HL-60/S4 treated with phorbol 12-myristate 13-acetate at 8.2 ng/mL for 4 days and 3 days (cell line): ENCODE measurements around the gene HNRNPA1L2.
"Not testable (repeated sequence)": the region's sequence is repeated elsewhere in the genome, so short reads cannot be mapped to it uniquely, and the experiment has no call there.

Experiments
- in situ Hi-C: fragments of 300-500 bp; cut with MboI; formaldehyde crosslinking; loops from 2 replicates; pipeline ENCODE4 v1.15.0; 2022; ENCODE audit warnings: low sequenced_read_pairs

The HNRNPA1L2 gene

DNA sequence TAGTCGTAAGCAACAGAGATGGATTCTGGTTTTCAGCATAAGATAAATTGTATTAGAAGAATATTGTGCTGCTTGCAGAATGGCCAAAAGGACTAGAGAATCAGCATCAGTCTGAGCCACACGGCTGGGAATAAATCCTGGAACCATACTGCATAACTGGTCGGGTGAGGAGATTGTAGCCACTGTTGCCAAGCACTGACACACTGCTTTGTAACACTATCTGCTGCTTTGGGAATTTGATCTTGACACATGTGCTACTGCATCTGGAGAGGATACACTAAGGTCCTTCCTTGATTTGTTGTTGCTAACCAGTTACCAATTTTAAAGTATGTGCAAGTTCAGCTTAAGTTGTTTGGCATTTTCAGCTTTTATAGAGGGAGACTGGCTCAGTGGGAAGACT lies 1.9 kb downstream of the HNRNPA1L2 start:
- in situ Hi-C loops = no loop called here

DNA sequence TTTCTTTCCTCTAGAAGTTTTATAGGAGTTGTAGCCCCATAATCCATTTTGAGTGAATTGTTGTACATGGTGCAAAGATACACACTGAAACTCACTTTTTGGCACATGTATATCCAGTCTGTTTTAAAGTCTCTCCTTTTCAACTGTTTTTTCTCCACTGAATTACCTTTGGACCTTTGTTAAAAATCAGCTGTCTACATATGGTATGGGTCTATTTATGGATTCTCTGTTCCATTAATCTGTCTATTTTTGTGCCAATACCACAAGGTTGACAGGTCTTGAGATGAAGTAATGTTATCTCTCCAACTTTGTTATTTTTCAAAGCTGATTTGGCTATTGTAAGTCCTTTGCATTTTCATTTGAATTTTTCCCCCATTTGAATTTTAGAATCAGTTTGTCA lies 4.7 kb downstream of the HNRNPA1L2 start:
- in situ Hi-C loops = no loop called here

- in situ Hi-C loops = no loop called here
These were observed 8.5 kb downstream of the HNRNPA1L2 start for GRCh38 chr13:52650731-52651130.

DNA sequence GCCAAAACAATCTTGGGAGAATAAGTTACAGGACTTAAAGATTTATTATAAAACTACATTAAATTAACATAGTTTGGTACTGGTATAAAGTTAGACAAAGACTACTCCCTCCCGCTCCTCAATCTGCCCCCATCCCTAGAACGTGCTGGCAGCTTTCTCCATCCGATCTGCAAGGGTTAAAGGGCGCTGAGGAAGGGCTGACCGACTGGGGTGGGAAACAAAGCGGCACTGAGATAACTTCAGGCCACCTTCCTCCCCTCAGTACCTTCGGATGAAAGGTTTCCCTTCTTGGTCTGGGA lies 9.6 kb downstream of the HNRNPA1L2 start:
- in situ Hi-C loops = no loop called here

DNA sequence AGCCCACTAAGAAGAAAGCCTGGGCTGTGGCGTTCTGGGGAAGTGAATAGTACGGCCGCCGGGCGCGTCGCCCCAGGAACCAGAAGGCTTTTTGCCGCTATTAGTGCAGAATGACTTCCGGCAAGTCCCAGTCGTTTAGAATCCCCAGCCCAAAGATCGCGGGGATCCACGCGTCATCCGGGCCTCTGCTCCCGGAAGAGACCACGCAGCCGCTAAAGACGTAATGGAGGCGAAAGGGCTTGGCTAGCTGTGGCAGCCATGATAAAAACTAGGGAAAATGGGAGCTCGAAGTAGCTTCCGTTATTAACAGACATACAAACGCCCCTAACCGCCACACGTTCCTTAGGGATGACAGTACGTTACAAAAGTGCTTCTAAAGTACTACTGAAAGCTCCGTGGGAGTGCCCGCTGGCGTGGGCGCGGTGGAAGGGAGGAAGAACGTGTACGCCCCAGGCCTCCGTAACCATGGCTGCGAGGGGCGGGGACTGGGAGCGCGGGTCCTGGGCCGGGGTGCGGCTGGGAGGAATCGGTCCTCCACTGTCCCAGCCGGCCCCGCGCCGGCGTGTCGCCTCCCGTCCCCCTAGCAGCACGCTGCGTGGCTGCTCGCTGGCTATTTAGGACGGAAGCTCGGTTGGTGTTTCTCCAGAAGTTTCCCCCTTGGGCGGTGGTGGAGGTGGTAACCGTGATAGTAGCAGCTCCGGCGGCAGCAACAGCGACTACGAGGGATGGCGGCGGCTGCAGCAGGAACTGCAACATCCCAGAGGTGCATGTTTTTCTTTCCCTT lies 10.2 kb downstream of the HNRNPA1L2 start, which contains the start of gene SUGT1:
SUGT1 (plus strand) TSS at position 641 of the 784 bp plus-strand sequence; CDS start at position 726, 85 bp downstream.
- in situ Hi-C loops = no loop called here

GRCh38 chr13:52652980-52653303 lies 10.7 kb downstream of the HNRNPA1L2 start:
- in situ Hi-C loops = no loop called here

DNA sequence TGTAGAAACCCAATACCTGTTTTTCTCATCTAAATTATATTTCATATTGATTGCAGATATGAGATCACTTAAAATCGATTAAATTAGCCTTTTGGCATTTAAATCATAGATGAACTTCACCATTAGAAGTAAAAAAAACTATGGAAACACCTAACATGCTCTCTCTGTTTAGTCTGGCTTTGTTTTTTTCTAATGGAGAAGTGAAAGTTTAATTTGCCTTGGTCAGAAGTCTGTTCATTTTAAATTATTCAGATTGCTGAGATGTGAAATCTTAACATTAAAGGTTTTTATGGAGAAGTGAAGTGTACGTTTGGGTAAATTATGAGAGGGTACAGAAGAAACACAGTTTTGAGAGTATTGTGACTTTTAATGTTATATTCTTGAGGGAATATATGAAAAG lies 17.1 kb downstream of the HNRNPA1L2 start:
- in situ Hi-C loops = no loop called here

DNA sequence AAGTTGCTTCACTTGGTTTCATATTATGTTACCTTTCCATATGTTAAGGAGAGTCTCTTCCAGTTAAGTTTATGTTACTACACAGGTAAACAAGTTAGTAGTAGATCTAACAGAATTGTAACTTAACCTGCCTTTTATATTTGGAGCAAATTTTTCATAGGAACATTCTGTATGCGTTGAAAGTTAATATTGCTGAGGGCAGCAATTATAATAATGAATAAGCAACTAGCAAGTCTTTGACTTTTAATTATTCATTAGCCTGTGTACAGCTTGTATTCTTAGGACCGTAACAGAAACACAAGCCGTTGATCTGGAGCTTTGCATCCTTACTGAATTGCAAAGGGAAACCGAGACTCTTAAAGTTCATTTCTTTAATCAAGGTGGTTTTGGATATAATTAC lies 22.0 kb downstream of the HNRNPA1L2 start:
- in situ Hi-C loops = no loop called here

DNA sequence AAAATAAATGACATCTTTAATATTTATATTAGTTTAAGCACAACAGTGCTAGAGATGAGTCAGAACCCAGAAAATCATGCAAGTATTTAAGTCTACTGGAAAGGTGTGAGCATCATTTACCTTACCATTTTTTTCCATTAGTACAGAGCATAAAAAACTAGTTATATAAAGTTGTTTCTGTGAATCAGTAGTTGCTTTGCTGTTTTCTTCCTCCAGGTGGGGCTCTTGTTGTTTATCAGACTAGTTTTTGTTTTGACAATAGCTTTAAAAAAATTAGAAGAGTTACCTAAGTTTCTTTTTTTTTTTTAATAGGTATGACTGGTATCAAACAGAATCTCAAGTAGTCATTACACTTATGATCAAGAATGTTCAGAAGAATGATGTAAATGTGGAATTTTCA lies 23.1 kb downstream of the HNRNPA1L2 start:
- in situ Hi-C loops = no loop called here

DNA sequence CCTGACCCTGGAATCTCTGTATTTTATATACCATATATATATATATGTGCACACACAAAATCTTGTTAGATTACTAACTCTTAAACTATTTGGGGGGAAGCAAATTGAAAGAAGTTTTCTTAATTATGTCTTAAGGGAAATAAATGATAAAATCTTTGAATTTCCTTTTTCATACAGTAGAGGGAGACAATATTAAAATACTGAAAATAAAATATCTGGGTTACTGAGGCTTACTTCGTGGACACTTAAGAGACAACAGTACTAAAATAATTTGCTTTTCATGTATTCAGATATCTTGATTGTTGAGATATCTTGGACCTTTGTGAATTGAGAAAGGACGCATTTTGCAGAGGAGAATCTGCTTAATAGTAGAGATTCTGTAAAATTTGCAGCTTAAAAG lies 27.4 kb downstream of the HNRNPA1L2 start:
- in situ Hi-C loops = no loop called here

DNA sequence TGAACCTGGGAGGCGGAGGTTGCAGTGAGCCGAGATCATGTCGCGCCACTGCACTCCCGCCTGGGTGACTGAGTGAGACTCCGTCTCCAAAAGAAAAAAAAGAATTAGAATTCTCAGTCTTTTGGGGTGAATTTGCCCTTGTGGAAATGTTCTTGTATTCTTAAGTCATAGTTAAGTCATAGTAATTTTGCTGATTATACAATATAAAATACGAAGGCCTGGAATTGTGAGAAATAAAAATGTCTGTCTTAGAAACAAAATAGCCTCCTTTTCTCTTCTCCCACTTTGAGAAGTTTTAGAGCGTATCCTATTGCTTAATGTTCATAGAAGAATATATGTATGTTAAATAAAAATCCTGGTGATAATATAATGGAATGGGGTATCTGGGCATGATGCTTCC lies 28.5 kb downstream of the HNRNPA1L2 start:
- in situ Hi-C loops = no loop called here

GRCh38 chr13:52673465-52673864 lies 31.2 kb downstream of the HNRNPA1L2 start:
- in situ Hi-C loops = no loop called here

- in situ Hi-C loops = no loop called here
These were observed 35.6 kb downstream of the HNRNPA1L2 start for GRCh38 chr13:52677823-52678222.

GRCh38 chr13:52685806-52686205 lies 43.6 kb downstream of the HNRNPA1L2 start:
- in situ Hi-C loops = not testable (repeated sequence)

DNA sequence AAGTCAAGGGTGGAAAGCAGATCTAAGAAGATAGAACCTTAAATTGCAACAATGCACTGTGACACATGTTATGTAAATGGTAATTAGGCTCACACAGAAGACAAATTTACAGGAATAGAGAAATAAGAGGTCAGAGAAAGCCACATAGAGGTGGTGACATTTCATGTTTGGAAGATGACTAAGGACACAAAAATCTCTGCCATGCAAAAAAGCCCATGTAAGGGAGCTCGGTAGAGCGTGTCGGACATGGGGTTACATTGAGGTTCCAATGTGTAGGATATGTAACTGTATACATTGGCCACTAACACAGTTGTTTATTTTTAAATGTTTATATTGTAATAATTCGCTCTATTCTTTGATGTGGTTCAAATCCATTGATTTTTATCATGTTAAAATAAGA lies 44.1 kb downstream of the HNRNPA1L2 start:
- in situ Hi-C loops = no loop called here
